ENCODE data around the gene HMGXB3.

HMGXB3 gene

DNA sequence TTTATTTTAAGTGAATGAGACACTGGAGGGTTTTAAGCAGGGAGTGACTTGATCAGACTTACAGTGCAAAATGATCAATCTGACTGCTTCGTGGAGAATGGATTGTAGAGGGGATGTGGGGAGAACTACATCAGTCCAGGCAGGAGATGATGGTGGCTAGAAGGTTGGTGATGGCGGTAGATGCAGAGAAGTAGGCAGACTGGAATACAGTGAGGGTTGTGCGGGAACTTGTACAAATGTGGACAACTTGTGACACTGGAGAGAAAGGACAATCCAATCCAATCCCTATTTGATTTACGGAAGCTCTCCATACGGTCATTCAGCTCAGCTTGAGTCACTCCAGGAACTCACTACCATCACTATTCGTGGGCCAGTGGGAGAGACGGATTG is 678 bp upstream of the HMGXB3 start:
- H3K27ac ChIP-seq = peak overlapping the region; percentile 90
- TF ChIP-seq, protein P1, sequence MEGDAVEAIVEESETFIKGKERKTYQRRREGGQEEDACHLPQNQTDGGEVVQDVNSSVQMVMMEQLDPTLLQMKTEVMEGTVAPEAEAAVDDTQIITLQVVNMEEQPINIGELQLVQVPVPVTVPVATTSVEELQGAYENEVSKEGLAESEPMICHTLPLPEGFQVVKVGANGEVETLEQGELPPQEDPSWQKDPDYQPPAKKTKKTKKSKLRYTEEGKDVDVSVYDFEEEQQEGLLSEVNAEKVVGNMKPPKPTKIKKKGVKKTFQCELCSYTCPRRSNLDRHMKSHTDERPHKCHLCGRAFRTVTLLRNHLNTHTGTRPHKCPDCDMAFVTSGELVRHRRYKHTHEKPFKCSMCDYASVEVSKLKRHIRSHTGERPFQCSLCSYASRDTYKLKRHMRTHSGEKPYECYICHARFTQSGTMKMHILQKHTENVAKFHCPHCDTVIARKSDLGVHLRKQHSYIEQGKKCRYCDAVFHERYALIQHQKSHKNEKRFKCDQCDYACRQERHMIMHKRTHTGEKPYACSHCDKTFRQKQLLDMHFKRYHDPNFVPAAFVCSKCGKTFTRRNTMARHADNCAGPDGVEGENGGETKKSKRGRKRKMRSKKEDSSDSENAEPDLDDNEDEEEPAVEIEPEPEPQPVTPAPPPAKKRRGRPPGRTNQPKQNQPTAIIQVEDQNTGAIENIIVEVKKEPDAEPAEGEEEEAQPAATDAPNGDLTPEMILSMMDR (IDR thresholded peaks at IDR 0.05) = no peak
- TF ChIP-seq ZFX (IDR thresholded peaks at IDR 0.05; ENCODE audit: borderline replicate concordance) = no peak

DNA sequence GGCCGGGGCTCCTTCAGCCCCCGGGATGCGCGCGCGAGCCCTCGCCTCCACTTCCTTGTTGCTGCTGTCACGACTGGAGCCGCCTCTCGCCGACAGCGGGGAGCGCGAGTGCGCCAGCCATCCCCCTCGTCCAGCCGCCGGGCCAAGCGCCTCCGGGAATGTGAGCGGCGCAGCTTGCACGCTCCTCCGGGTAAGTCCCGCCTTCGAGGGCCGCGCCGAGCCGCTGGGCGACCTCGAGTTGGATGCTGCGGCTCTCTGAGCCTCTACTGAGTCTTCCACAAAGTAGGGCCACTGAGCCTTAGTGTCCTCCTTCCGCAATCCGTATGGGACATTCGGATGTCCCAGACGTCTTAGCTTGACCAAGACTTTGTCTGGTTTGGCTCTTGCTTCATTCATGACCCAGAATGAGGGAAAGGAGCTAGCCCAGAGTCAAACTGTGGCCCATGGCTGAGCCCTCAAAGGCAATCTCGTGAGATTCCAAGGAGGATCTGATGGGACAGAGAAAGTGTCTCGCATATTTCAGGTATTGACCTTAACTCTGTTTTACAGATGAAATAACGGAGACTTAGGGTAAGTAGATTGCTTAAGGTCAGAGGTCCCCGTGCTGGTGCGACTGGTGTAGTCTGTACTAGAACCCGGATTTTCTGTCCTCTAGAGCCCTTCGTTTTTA is 586 bp downstream of the HMGXB3 start:
- H3K27ac ChIP-seq = peak overlapping the region; percentile 90
- TF ChIP-seq, protein P1 (IDR thresholded peaks at IDR 0.05) = no peak
- no peak for TF ChIP-seq ZFX (IDR thresholded peaks at IDR 0.05; ENCODE audit: borderline replicate concordance)

DNA sequence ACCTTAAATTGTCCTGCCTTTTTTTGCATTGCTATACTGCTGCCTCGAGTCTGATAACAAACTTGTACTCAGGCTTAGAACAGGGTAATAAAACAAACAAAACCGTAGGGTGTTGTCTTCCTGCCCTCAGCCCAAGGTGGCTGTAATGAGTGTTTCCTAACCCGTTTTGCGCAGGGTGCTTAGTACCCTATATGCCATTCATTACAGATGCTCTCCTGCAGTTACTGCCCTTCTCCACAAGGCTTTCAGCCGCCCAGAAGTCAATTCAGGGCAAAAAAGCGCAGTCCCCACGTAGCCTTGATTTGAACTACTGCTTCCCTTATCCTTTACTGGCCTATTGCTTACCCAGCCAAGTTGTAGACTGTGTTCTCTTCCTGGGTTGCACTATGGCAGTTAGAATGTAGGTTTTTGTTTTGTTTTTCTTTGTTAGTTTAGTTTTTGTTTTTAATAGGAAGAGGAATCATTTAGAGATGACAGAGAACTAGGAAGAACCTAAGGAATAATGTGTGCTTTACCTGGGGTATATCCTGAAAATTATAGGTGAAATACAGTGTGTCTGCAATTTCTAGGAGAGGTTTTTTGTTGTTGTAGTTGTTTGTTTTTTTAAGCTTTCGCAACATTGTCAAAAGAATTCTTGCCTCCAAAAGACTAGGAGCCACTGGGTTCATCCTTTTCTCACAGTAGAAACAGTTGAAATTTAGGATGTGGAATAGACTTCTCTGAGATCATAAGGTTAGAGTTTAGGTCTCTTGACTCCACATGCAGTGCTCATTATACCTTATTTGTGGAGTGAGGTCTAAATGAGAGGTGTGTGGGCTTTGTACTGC is 1.3 kb downstream of the HMGXB3 start:
- no peak for TF ChIP-seq ZFX (IDR thresholded peaks at IDR 0.05; ENCODE audit: borderline replicate concordance)
- TF ChIP-seq, protein P1 (IDR thresholded peaks at IDR 0.05) = peak; percentile 61
- H3K27ac ChIP-seq = peak overlapping the region; percentile 90

DNA sequence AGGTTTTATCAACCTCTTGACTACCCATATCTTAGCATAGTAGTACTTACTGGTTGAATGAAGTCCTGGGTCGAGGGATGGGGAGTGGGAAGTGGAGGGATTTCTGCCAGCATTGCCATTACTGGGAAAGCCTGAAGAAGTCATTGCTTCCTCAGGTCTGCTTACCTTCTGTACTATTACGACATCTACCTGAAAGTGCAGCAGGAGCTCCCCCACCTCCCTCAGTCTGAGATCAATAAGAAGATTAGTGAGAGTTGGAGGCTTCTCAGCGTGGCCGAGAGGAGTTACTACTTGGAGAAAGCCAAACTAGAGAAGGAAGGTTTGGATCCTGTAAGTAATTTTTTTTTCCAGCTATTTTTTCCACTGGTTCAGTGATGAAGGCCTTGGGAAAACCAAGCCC is 5.8 kb downstream of the HMGXB3 start:
- TF ChIP-seq ZFX (IDR thresholded peaks at IDR 0.05; ENCODE audit: borderline replicate concordance) = no peak
- TF ChIP-seq, protein P1 (IDR thresholded peaks at IDR 0.05) = no peak
- H3K27ac ChIP-seq = no peak overlapping the region

DNA sequence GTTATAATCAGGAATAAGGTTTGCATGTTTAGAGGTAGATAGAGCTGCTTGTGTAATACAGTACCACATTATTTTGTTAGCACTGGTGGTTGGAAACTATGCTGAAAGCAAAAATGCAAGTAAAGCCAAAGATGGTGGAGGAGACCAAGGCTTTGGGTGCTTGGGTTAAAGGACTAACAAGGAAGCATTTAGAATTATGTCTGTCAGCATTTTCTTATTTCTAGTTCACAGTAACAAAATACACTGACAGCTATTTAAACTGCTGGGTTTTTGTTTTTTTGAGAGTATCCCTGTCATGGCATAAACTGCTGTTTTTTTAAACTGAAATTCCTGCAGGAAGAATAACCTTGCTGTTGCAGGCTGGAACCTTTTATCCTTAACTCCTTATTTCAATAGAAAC is 6.5 kb downstream of the HMGXB3 start:
- H3K27ac ChIP-seq = no peak overlapping the region
- TF ChIP-seq, protein P1 (IDR thresholded peaks at IDR 0.05) = no peak
- no peak for TF ChIP-seq ZFX (IDR thresholded peaks at IDR 0.05; ENCODE audit: borderline replicate concordance)

DNA sequence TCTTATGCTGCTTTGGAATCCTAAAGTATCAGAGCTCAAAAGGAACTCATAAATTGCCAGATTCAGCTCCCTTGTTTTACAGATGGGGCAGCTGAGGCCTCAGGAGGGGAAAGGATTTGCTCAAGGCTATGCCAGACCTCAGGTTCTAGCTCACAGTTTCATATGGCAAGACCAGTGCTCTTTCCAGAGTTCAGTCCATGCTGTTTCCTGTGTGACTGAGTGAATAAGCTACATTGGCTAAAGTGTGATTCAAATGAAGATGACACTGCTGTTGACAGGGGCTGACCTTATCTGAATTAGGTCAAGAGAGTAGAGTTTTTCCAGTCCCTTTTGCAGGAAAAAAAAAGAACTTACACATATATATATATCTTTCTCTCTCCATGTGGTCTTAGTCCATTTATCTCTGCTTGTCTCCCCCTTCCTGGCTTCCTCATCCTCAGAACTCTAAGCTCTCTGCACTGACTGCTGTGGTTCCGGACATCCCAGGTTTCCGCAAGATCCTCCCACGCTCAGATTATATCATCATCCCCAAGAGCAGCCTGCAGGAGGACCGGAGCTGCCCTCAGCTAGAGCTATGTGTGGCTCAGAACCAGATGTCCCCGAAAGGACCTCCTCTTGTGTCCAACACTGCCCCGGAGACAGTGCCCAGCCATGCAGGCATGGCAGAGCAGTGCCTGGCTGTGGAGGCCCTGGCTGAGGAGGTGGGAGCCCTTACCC is 9.3 kb downstream of the HMGXB3 start:
- H3K27ac ChIP-seq = no peak overlapping the region
- TF ChIP-seq, protein P1 (IDR thresholded peaks at IDR 0.05) = no peak
- no peak for TF ChIP-seq ZFX (IDR thresholded peaks at IDR 0.05; ENCODE audit: borderline replicate concordance)

Data from 22Rv1 (cell line).